ENCODE results near the gene ZSWIM3. TPM values are rescaled to one million over a fixed set of nuclear protein-coding genes. Genes with fewer than 3 reads are reported as not detected.
"Not testable (repeated sequence)": the region's sequence is repeated elsewhere in the genome, so short reads cannot be mapped to it uniquely, and the experiment has no call there.

The ZSWIM3 gene
- total RNA-seq, 1 experiment from 2014 or later: 4.9 TPM

GRCh38 chr20:45859916-45860315 is 2.5 kb downstream of the ZSWIM3 start:
- Histone ChIP-seq H3K4me1 (replicated peaks) (peaks cover 15% of the 10 kb centered on the region), H3K4me3 (no peak overlapping the region), H3K27me3 (replicated peaks) (no peaks in the 10 kb centered on the region), H3K36me3 (peaks cover 8% of the 10 kb centered on the region), H3K27ac (no peak overlapping the region), H3K9me3 (replicated peaks) (no peaks in the 10 kb centered on the region)
- no peak for DNase-seq (ENCODE audit: low read depth in 1 of 2, low spot score in 2 of 2)

GRCh38 chr20:45860560-45861220 is 3.3 kb downstream of the ZSWIM3 start:
- Histone ChIP-seq H3K4me1 (replicated peaks) (peaks cover 15% of the 10 kb centered on the region), H3K9me3 (replicated peaks) (no peaks in the 10 kb centered on the region), H3K27ac (no peak overlapping the region), H3K27me3 (replicated peaks) (no peaks in the 10 kb centered on the region), H3K4me3 (no peak overlapping the region), H3K36me3 (0 out of 2 replicates have a peak, but pooled peaks cover 5% of the 10 kb centered on the region)
- DNase-seq (ENCODE audit: low read depth in 1 of 2, low spot score in 2 of 2): no peak

- Histone ChIP-seq H3K4me3 (no peak overlapping the region), H3K27me3 (replicated peaks) (no peaks in the 10 kb centered on the region), H3K9me3 (replicated peaks) (no peaks in the 10 kb centered on the region), H3K36me3 (0 out of 2 replicates have a peak, but pooled peaks cover 5% of the 10 kb centered on the region), H3K27ac (no peak overlapping the region), H3K4me1 (replicated peaks) (peaks cover 8% of the 10 kb centered on the region)
- no peak for DNase-seq (ENCODE audit: low read depth in 1 of 2, low spot score in 2 of 2)
Observed at GRCh38 chr20:45861221-45862075, 4.0 kb downstream of the ZSWIM3 start.

- no peak for DNase-seq (ENCODE audit: low read depth in 1 of 2, low spot score in 2 of 2)
- no peaks in the 10 kb centered on the region for H3K36me3 ChIP-seq
- no peak overlapping the region for H3K4me3 ChIP-seq
- H3K9me3 ChIP-seq (replicated peaks): no peaks in the 10 kb centered on the region
- H3K27me3 ChIP-seq (replicated peaks): no peaks in the 10 kb centered on the region
- H3K27ac ChIP-seq: no peak overlapping the region
- peaks cover 12% of the 10 kb centered on the region for H3K4me1 ChIP-seq (replicated peaks)
Observed at GRCh38 chr20:45863543-45864470, 6.4 kb downstream of the ZSWIM3 start.

GRCh38 chr20:45866454-45866853 is 9.0 kb downstream of the ZSWIM3 start:
- Histone ChIP-seq H3K9me3 (replicated peaks) (no peaks in the 10 kb centered on the region), H3K36me3 (no peaks in the 10 kb centered on the region), H3K4me3 (no peak overlapping the region), H3K27me3 (replicated peaks) (no peaks in the 10 kb centered on the region), H3K4me1 (replicated peaks) (peaks cover 12% of the 10 kb centered on the region), H3K27ac (no peak overlapping the region)
- DNase-seq (ENCODE audit: low read depth in 1 of 2, low spot score in 2 of 2): no peak

- no peak for DNase-seq (ENCODE audit: low read depth in 1 of 2, low spot score in 2 of 2)
- Histone ChIP-seq H3K9me3 (replicated peaks) (no peaks in the 10 kb centered on the region), H3K27me3 (replicated peaks) (no peaks in the 10 kb centered on the region), H3K27ac (peak overlapping the region; percentile 59), H3K36me3 (no peaks in the 10 kb centered on the region), H3K4me3 (no peak overlapping the region), H3K4me1 (replicated peaks) (peaks cover 12% of the 10 kb centered on the region)
Observed at GRCh38 chr20:45867136-45867818, 9.9 kb downstream of the ZSWIM3 start.

GRCh38 chr20:45867819-45868176 is 10.4 kb downstream of the ZSWIM3 start:
- H3K27ac ChIP-seq: peak overlapping the region; percentile 59
- no peaks in the 10 kb centered on the region for H3K27me3 ChIP-seq (replicated peaks)
- H3K4me3 ChIP-seq: no peak overlapping the region
- H3K9me3 ChIP-seq (replicated peaks): no peaks in the 10 kb centered on the region
- H3K36me3 ChIP-seq: no peaks in the 10 kb centered on the region
- peak in 1 of 2 experiments; percentile 23 for DNase-seq (ENCODE audit: low read depth in 1 of 2, low spot score in 2 of 2)
- peaks cover 12% of the 10 kb centered on the region for H3K4me1 ChIP-seq (replicated peaks)

GRCh38 chr20:45872626-45873025 is 15.2 kb downstream of the ZSWIM3 start:
- H3K27me3 ChIP-seq (replicated peaks): no peaks in the 10 kb centered on the region
- no peak overlapping the region for H3K27ac ChIP-seq
- H3K9me3 ChIP-seq (replicated peaks): no peaks in the 10 kb centered on the region
- DNase-seq (ENCODE audit: low read depth in 1 of 2, low spot score in 2 of 2): no peak
- peaks cover 5% of the 10 kb centered on the region for H3K4me1 ChIP-seq (replicated peaks)
- peaks cover under 1% of the 10 kb centered on the region; the same call in 1 of the 2 replicates for H3K36me3 ChIP-seq
- H3K4me3 ChIP-seq: no peak overlapping the region

GRCh38 chr20:45873409-45874103 is 16.1 kb downstream of the ZSWIM3 start:
- Histone ChIP-seq H3K27ac (no peak overlapping the region), H3K9me3 (replicated peaks) (no peaks in the 10 kb centered on the region), H3K4me1 (replicated peaks) (no peaks in the 10 kb centered on the region; the same call in 1 of the 2 replicates), H3K4me3 (no peak overlapping the region), H3K36me3 (peaks cover 5% of the 10 kb centered on the region; the same call in 1 of the 2 replicates), H3K27me3 (replicated peaks) (no peaks in the 10 kb centered on the region)
- no peak for DNase-seq (ENCODE audit: low read depth in 1 of 2, low spot score in 2 of 2)

- not testable (repeated sequence) for H3K27me3 ChIP-seq (replicated peaks); H3K9me3 ChIP-seq (replicated peaks); H3K27ac ChIP-seq; H3K36me3 ChIP-seq; H3K4me3 ChIP-seq; DNase-seq (ENCODE audit: low read depth in 1 of 2, low spot score in 2 of 2); H3K4me1 ChIP-seq (replicated peaks)
Observed at GRCh38 chr20:45874104-45874481, 16.7 kb downstream of the ZSWIM3 start.

GRCh38 chr20:45874576-45874975 is 17.2 kb downstream of the ZSWIM3 start:
- H3K4me3 ChIP-seq: no peak overlapping the region
- H3K27me3 ChIP-seq (replicated peaks): no peaks in the 10 kb centered on the region
- DNase-seq (ENCODE audit: low read depth in 1 of 2, low spot score in 2 of 2): no peak
- H3K9me3 ChIP-seq (replicated peaks): no peaks in the 10 kb centered on the region
- H3K4me1 ChIP-seq (replicated peaks): no peaks in the 10 kb centered on the region
- H3K27ac ChIP-seq: no peak overlapping the region
- peaks cover 5% of the 10 kb centered on the region; the same call in 1 of the 2 replicates for H3K36me3 ChIP-seq

- no peak for DNase-seq (ENCODE audit: low read depth in 1 of 2, low spot score in 2 of 2)
- Histone ChIP-seq H3K27me3 (replicated peaks) (no peaks in the 10 kb centered on the region), H3K27ac (no peak overlapping the region), H3K36me3 (peaks cover 20% of the 10 kb centered on the region), H3K4me3 (no peak overlapping the region), H3K9me3 (replicated peaks) (no peaks in the 10 kb centered on the region), H3K4me1 (replicated peaks) (no peaks in the 10 kb centered on the region)
Observed at GRCh38 chr20:45878076-45878761, 20.8 kb downstream of the ZSWIM3 start.

Measured in SJSA1 (cell line).